Astrocyte of the cerebellum (primary cell): ENCODE results near the gene PALMD.

Experiments used
- DNase-seq: peaks from one replicate; pipeline ENCODE4 v3.0.0-alpha.2; 2011; ENCODE audit warnings: low read depth
- H3K4me3 ChIP-seq: 2 replicates; pipeline ENCODE4 v1.5.1; 2011; ENCODE audit warnings: mild to moderate bottlenecking, low read depth, low read length, moderate library complexity
- CTCF ChIP-seq: IDR thresholded peaks from 2 replicates; pipeline ENCODE4 v1.5.1; 2012; ENCODE audit warnings: low read length, low read depth, moderate library complexity, mild to moderate bottlenecking; ENCODE audit errors: missing control alignments
- in situ Hi-C: cut with HindIII; loops from 2 replicates; pipeline ENCODE4 v1.10.0; 2017; ENCODE audit warnings: low sequenced_read_pairs

The PALMD gene

GRCh38 chr1:99613716-99614115 is 32.2 kb upstream of the PALMD start:
- in situ Hi-C loops, result loop anchor here (5.0 kb wide), 1 partner anchor 54 kb away; no protein-coding TSS in a partner anchor
- DNase-seq, result no peak
- H3K4me3 ChIP-seq, result no peak overlapping the region
- TF ChIP-seq CTCF, result no peak

- in situ Hi-C loops, result loop anchor here (5.0 kb wide), 1 partner anchor 53 kb away; no protein-coding TSS in a partner anchor
- no peak overlapping the region for H3K4me3 ChIP-seq
- TF ChIP-seq CTCF, result no peak
- DNase-seq, result no peak
Measured at GRCh38 chr1:99614728-99615127, 31.2 kb upstream of the PALMD start.

GRCh38 chr1:99619583-99619982 is 26.3 kb upstream of the PALMD start:
- TF ChIP-seq CTCF, result no peak
- no peak for DNase-seq

GRCh38 chr1:99621340-99621901 is 24.5 kb upstream of the PALMD start:
- TF ChIP-seq CTCF, result no peak
- no peak for DNase-seq
- H3K4me3 ChIP-seq, result no peak overlapping the region
- in situ Hi-C loops, result no loop called here

More at GRCh38 chr1:99619583-99619982, 26.3 kb upstream of the PALMD start:
- H3K4me3 ChIP-seq, result no peak overlapping the region
- in situ Hi-C loops, result no loop called here

GRCh38 chr1:99622702-99623347 is 23.1 kb upstream of the PALMD start:
- no peak for TF ChIP-seq CTCF
- DNase-seq, result no peak
- H3K4me3 ChIP-seq, result no peak overlapping the region
- in situ Hi-C loops, result no loop called here

GRCh38 chr1:99623554-99623953 is 22.4 kb upstream of the PALMD start:
- no peak overlapping the region for H3K4me3 ChIP-seq
- TF ChIP-seq CTCF, result no peak
- in situ Hi-C loops, result no loop called here
- no peak for DNase-seq

GRCh38 chr1:99627615-99628014 is 18.3 kb upstream of the PALMD start:
- H3K4me3 ChIP-seq, result no peak overlapping the region
- TF ChIP-seq CTCF, result no peak
- in situ Hi-C loops, result no loop called here
- DNase-seq, result no peak
